Astrocyte (in vitro differentiated cells and primary cell): ENCODE data around the gene CDC20.

Experiments used
- EZH2 ChIP-seq: IDR thresholded peaks from 2 replicates; pipeline ENCODE4 v1.6.1; 2012; ENCODE audit warnings: mild to moderate bottlenecking, low read length, inconsistent platforms; ENCODE audit not compliant: insufficient read depth
- TF ChIP-seq, protein P1 (sequence below): IDR thresholded peaks from 2 replicates; pipeline ENCODE4 v1.5.1; 2011; ENCODE audit warnings: low read depth, mild to moderate bottlenecking, inconsistent platforms, low read length, moderate library complexity; ENCODE audit not compliant: insufficient read depth

DNA sequence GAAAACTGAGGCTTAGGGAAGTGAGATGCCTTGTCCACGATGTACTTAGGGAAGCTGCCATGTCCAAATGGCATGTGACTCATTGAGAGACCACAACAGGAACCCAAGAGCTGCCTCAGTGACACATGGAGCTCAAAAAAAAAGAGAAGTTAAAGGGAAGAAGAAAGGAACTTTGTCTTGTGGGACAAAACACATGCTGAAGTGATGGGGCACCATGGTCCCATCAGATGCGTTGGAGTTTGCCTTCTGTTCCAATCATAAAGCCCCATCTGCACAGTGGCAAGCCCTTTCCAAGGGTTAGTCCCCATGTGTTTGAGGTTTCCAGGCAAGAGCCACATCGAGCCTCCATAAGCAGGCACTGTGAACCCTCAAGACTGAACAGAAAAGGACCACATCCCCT lies 22.8 kb downstream of the CDC20 start:
- TF ChIP-seq, protein P1, sequence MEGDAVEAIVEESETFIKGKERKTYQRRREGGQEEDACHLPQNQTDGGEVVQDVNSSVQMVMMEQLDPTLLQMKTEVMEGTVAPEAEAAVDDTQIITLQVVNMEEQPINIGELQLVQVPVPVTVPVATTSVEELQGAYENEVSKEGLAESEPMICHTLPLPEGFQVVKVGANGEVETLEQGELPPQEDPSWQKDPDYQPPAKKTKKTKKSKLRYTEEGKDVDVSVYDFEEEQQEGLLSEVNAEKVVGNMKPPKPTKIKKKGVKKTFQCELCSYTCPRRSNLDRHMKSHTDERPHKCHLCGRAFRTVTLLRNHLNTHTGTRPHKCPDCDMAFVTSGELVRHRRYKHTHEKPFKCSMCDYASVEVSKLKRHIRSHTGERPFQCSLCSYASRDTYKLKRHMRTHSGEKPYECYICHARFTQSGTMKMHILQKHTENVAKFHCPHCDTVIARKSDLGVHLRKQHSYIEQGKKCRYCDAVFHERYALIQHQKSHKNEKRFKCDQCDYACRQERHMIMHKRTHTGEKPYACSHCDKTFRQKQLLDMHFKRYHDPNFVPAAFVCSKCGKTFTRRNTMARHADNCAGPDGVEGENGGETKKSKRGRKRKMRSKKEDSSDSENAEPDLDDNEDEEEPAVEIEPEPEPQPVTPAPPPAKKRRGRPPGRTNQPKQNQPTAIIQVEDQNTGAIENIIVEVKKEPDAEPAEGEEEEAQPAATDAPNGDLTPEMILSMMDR: no peak
- no peak for TF ChIP-seq EZH2
